T-helper 1 cell (primary cell): Measurements from ENCODE around the gene COL6A3.

Experiments
- DNase-seq, 5 donors: peaks; one replicate each; pipeline ENCODE4 v3.0.0-alpha.2; 2012 to 2020

The COL6A3 gene

GRCh38 chr2:237294460-237294859 is 119.5 kb downstream of the COL6A3 start:
- no peak for DNase-seq

- DNase-seq: no peak
These were observed 120.0 kb downstream of the COL6A3 start for GRCh38 chr2:237293978-237294377.

- no peak for DNase-seq
These were observed 122.7 kb downstream of the COL6A3 start for GRCh38 chr2:237291138-237291792.

GRCh38 chr2:237290261-237290660 is 123.7 kb downstream of the COL6A3 start:
- DNase-seq: no peak

- DNase-seq: no peak
These were observed 124.8 kb downstream of the COL6A3 start for GRCh38 chr2:237289139-237289538.

- DNase-seq: no peak
These were observed 126.1 kb downstream of the COL6A3 start for GRCh38 chr2:237287872-237288271.

- DNase-seq: no peak
These were observed 130.6 kb downstream of the COL6A3 start for GRCh38 chr2:237283131-237283928.

- no peak for DNase-seq
These were observed 131.3 kb downstream of the COL6A3 start for GRCh38 chr2:237282568-237283128.

GRCh38 chr2:237281836-237282306 is 132.1 kb downstream of the COL6A3 start:
- no peak for DNase-seq

GRCh38 chr2:237280939-237281338 is 133.0 kb downstream of the COL6A3 start:
- no peak for DNase-seq

GRCh38 chr2:237280229-237280628 is 133.7 kb downstream of the COL6A3 start:
- DNase-seq: no peak

- DNase-seq: no peak
These were observed 134.8 kb downstream of the COL6A3 start for GRCh38 chr2:237279012-237279768.

- no peak for DNase-seq
These were observed 135.4 kb downstream of the COL6A3 start for GRCh38 chr2:237278568-237278967.

GRCh38 chr2:237276716-237277490 is 137.1 kb downstream of the COL6A3 start:
- no peak for DNase-seq
